Effector memory CD8-positive, alpha-beta T cell (primary cell): ENCODE measurements around the gene SLC1A2.
"Not testable (repeated sequence)": the region's sequence is repeated elsewhere in the genome, so short reads cannot be mapped to it uniquely, and the experiment has no call there.

Experiments used
- ATAC-seq: fragments of 150-1000 bp; cut with Tn5 transposase; replicated peaks from 2 replicates; pipeline ENCODE4 v1.10.0; 2021; ENCODE audit warnings: mild to moderate bottlenecking, moderate library complexity
- DNase-seq, 3 experiments: peaks; one replicate each; pipeline ENCODE4 v3.0.0; 2021
- H3K27ac Mint-ChIP-seq, 2 donors: one replicate each; pipeline ENCODE4 v1.8.0; 2022; ENCODE audit warnings: mild to moderate bottlenecking in 2 of 2, mixed read lengths in 2 of 2, moderate library complexity in 2 of 2
- H3K27me3 Mint-ChIP-seq, 2 donors: one replicate each; pipeline ENCODE4 v1.8.0; 2022; ENCODE audit warnings: mixed read lengths in 2 of 2
- H3K36me3 Mint-ChIP-seq: one replicate; pipeline ENCODE4 v1.8.0; 2022; ENCODE audit warnings: mild to moderate bottlenecking, moderate library complexity, mixed read lengths; ENCODE audit not compliant: insufficient read depth
- H3K4me1 Mint-ChIP-seq, 2 donors: one replicate each; pipeline ENCODE4 v1.8.0; 2022; ENCODE audit warnings: low read depth in 2 of 2, mixed read lengths in 2 of 2
- H3K4me3 Mint-ChIP-seq, 2 donors: one replicate each; pipeline ENCODE4 v1.8.0; 2022; ENCODE audit warnings: mild to moderate bottlenecking in 2 of 2, mixed read lengths in 2 of 2, moderate library complexity in 2 of 2
- H3K9me3 Mint-ChIP-seq, 2 donors: one replicate each; pipeline ENCODE4 v1.8.0; 2022; ENCODE audit warnings: mixed read lengths in 2 of 2

The SLC1A2 gene

DNA sequence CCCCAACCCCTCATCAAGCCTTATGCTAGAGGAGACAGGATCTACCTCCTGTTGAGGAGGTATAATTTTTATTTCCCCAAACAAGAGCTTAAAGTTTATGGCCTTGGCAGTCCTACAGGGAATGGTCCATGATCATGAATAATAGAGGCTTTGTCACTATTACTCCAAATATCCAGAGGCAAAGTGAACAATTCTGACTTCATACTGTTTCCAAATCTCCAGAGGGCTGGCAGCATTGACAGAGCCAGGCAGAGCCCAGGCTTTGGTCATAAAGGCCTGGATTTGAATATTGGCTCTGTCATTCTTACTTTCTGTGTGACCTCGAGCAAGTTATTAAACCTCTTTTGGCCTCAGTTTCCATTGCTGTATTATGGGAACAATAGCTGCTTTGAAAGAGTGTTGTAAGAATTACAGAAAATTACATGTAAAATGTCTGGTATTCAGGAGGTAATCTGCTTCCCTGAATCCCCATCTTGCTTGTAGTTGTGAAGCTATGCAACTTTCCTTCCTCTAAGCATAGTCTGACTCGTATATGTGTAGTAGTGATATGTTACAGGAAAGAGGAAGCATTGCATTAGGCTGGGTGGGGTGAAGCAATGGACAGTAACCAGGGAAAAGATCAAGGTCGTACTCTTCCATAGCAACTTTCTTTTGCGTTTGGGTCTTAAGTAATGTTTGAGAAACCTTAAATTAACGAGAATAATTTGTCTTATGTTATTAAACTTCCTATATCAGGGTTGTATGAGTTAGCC, 191.6 kb downstream of the SLC1A2 start:
- Mint-ChIP-seq H3K27ac (peak overlapping the region in 1 of 2 donors; percentile 86), H3K27me3 (no peaks in the 10 kb centered on the region), H3K36me3 (peaks cover 87% of the 10 kb centered on the region), H3K4me1 (peaks cover 6 to 15% of the 10 kb centered on the region in 2 donors), H3K9me3 (peaks cover 2 to 6% of the 10 kb centered on the region in 2 donors), H3K4me3 (no peak overlapping the region)
- ATAC-seq, result no peak
- DNase-seq, result no peak

- not testable (repeated sequence) for H3K27me3 Mint-ChIP-seq, ATAC-seq, DNase-seq, H3K9me3 Mint-ChIP-seq, H3K4me3 Mint-ChIP-seq
- peak overlapping the region; percentile 39 to 86 for H3K27ac Mint-ChIP-seq
- H3K36me3 Mint-ChIP-seq, result peaks cover 93% of the 10 kb centered on the region
- H3K4me1 Mint-ChIP-seq, result peaks cover 6 to 14% of the 10 kb centered on the region in 2 donors
Observed at GRCh38 chr11:35226756-35227155, 192.6 kb downstream of the SLC1A2 start.

DNA sequence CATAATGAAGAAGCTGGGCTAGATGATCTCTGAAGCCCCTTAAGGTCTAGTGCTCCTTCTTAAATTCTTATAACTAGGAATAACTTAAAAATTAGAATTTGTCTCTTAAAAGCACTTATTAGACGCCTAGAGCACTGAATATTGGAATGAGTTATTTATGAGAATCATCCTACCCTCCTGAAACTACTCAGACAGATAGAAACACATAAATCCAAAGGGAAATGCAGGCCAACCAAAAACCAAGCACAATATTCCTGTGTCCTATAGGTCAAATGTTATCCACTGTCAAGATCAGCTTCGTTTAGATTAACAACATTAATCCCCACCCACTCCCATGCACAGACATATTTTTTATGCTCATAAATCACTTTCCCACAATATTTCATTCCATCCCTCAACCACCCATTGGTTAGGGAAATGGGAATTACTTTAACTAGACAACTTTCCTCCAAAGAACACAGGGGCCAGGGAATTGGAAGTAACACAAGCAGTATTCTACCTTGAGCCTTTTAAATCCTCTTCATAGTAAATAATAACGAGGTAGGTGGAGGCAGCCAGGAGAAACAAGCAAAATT, 193.3 kb downstream of the SLC1A2 start:
- DNase-seq, result no peak
- H3K27ac Mint-ChIP-seq, result peak overlapping the region; percentile 39 to 74
- no peak for ATAC-seq
- no peak overlapping the region for H3K4me3 Mint-ChIP-seq
- H3K4me1 Mint-ChIP-seq, result peaks cover 7 to 14% of the 10 kb centered on the region in 2 donors
- no peaks in the 10 kb centered on the region for H3K27me3 Mint-ChIP-seq
- H3K9me3 Mint-ChIP-seq, result no peaks in the 10 kb centered on the region
- peaks cover 96% of the 10 kb centered on the region for H3K36me3 Mint-ChIP-seq

DNA sequence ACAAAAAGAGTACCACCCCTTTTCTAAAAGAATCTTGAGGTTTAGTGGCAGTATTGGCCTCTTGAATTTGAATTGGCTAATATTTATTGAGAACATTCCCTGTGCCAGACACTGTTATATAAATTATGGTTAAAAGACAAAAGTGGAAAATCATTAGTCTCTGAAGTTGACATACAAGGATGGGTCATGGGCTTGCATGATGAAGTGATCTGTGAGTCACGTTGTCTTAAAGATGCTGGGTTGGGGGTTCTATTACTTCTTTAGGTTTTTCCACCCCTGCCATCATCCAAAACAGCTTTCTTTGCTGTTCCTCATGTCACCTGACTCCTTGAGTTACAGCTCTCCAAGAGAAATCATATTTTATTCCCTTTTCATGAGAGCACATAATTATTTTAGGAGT, 195.4 kb downstream of the SLC1A2 start:
- DNase-seq (no peak), ATAC-seq (no peak)
- no peaks in the 10 kb centered on the region for H3K9me3 Mint-ChIP-seq
- H3K27ac Mint-ChIP-seq, result peak overlapping the region; percentile 19 to 75
- H3K27me3 Mint-ChIP-seq, result no peaks in the 10 kb centered on the region
- no peak overlapping the region for H3K4me3 Mint-ChIP-seq
- H3K36me3 Mint-ChIP-seq, result peaks cover 96% of the 10 kb centered on the region
- H3K4me1 Mint-ChIP-seq, result peaks cover 6 to 7% of the 10 kb centered on the region in 2 donors

DNA sequence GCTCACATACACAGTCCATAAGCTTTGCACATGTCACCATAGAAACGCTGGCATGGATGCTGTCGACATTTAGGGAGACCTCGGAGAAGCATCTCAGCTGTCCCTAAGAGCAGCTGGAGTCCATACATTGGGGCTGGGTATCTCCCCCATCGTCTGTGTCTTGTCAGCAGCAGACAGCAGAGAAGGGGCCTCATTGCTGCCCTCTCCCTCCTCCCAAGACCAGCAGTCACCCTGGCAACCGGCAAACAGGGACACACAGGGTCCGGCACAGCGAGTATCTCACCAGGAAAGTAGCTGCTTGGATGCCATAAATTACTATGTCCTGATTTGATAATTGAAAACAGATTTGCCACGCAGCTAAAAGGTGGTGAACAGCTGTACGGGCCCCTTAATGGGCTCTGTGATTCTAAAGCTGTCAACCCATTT, 196.0 kb downstream of the SLC1A2 start:
- peak overlapping the region; percentile 19 to 75 for H3K27ac Mint-ChIP-seq
- H3K9me3 Mint-ChIP-seq, result no peaks in the 10 kb centered on the region
- no peak overlapping the region for H3K4me3 Mint-ChIP-seq
- peaks cover 6 to 7% of the 10 kb centered on the region in 2 donors for H3K4me1 Mint-ChIP-seq
- DNase-seq (no peak), ATAC-seq (no peak)
- peaks cover 98% of the 10 kb centered on the region for H3K36me3 Mint-ChIP-seq
- no peaks in the 10 kb centered on the region for H3K27me3 Mint-ChIP-seq

DNA sequence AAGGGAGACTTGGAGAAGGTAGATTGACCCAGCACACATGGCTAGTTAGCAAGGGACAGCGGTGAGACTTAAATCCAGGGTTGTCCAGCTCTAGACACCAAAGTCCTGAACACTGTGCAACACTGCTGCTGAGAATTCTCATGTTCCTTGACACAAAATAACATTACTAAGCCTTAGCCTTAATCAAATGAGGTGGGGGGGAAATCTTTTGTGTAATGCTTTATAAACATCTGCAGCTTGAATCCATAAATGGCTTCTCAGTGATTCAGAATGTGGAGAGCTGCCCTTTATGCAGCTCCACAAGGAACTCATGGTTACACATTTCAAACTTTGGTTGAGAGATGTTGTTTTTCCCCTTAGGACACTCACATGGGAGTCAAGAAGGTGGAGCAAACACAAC, 200.4 kb downstream of the SLC1A2 start:
- Mint-ChIP-seq H3K4me1 (peaks cover 26 to 38% of the 10 kb centered on the region in 2 donors), H3K27me3 (no peaks in the 10 kb centered on the region), H3K27ac (peak overlapping the region; percentile 49 to 78), H3K36me3 (peaks cover 96% of the 10 kb centered on the region), H3K9me3 (no peaks in the 10 kb centered on the region), H3K4me3 (no peak overlapping the region)
- no peak for ATAC-seq
- DNase-seq, result no peak

DNA sequence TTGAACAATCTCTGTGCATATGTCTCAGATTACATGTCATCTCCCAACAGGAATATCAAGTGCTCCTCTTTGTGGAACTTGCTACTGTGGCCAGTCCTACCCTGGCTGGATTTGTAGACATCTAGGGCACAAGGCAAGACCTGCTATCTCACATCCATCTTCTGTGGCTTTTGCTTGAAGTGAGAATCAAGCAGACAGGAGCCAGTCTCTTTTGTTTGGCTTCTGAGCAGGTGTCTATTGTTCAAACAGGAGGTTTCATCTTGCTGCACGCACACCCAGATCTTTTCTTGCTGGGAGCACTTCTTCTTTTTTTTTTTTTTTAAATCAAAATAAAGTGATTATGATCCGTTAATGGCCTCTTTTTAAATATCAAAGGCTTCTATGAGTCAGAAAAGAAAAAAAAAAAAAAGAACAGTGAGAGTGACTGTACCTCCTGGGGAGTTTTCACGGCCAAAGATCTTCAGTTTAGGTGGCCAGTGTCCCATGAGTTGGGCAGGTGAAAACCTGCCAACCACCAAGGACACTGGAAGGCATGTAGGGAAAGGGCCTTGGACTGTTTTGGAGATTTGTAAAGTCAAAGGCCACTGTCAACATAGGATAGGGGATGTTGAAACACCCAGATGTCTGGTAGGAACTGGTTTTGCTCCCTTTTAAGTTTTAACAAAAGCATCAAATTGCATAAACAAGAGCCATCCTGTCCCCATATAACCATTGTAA, 202.2 kb downstream of the SLC1A2 start:
- Mint-ChIP-seq H3K4me3 (peak overlapping the region in 1 of 2 donors; percentile 1), H3K9me3 (no peaks in the 10 kb centered on the region), H3K27me3 (no peaks in the 10 kb centered on the region), H3K4me1 (peaks cover 34 to 52% of the 10 kb centered on the region in 2 donors), H3K36me3 (peaks cover 96% of the 10 kb centered on the region), H3K27ac (peak overlapping the region; percentile 83 to 91)
- ATAC-seq (peak; percentile 73), DNase-seq (peak in 2 of 3 experiments; percentile 13 to 15)

DNA sequence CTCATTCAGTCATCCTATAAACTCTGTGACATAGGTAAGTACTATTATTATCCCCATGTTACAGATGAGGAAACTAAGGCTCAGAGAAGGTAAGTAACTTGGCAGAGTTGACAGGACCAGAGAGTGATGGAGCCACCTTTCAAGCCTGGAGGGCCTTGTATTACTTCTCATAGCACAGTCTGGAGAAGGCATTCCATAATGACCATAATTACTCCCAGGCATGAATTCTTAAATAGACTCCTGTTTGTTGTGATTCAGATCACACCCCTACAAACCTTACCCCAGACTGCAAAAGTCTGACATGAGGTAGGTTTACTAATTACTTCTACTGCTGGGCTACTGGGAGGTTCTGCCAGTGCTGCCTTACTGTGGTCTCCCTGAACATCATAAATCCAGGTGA, 203.4 kb downstream of the SLC1A2 start:
- ATAC-seq (no peak), DNase-seq (no peak)
- Mint-ChIP-seq H3K36me3 (peaks cover 96% of the 10 kb centered on the region), H3K9me3 (no peaks in the 10 kb centered on the region), H3K4me3 (peak overlapping the region in 1 of 2 donors; percentile 20), H3K27me3 (no peaks in the 10 kb centered on the region), H3K27ac (peak overlapping the region; percentile 83 to 91), H3K4me1 (peaks cover 35 to 62% of the 10 kb centered on the region in 2 donors)

GRCh38 chr11:35214792-35215193, 204.6 kb downstream of the SLC1A2 start:
- Mint-ChIP-seq H3K4me1 (peaks cover 32 to 63% of the 10 kb centered on the region in 2 donors), H3K27ac (peak overlapping the region; percentile 83 to 91), H3K36me3 (peaks cover 94% of the 10 kb centered on the region), H3K4me3 (peak overlapping the region in 1 of 2 donors; percentile 20), H3K27me3 (no peaks in the 10 kb centered on the region), H3K9me3 (no peaks in the 10 kb centered on the region)
- no peak for DNase-seq
- peak; percentile 38 for ATAC-seq

DNA sequence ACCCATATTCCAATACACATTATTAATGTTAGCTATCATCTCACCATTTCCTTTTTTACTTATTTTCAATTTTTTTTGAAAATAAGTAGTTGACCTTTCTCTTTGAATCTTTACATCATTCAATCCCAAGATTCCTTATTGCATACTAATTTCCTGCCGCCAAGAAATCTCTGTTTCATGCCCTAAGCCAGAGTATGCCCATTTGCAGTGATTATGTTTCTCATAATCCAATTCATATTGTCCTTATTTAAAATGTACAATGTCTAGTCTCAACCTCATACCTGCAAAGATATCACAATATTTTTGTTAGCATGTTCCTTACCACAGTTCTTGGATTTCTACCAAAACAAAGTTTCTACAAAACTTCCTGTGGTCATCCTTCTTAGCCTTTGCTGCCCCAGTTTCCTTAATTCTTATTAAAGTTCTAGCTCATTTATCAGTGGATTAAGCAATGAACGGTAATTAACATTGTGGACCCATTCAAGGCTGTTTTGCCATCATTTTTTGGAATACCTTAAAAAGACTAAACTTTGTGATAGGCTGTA, 205.1 kb downstream of the SLC1A2 start:
- Mint-ChIP-seq H3K36me3 (peaks cover 89% of the 10 kb centered on the region), H3K4me1 (peaks cover 32 to 63% of the 10 kb centered on the region in 2 donors), H3K9me3 (no peaks in the 10 kb centered on the region), H3K27me3 (no peaks in the 10 kb centered on the region), H3K27ac (peak overlapping the region; percentile 83 to 91), H3K4me3 (peak overlapping the region in 1 of 2 donors; percentile 30)
- ATAC-seq (no peak), DNase-seq (no peak)

- peaks cover 81% of the 10 kb centered on the region for H3K36me3 Mint-ChIP-seq
- peaks cover 37 to 71% of the 10 kb centered on the region in 2 donors for H3K4me1 Mint-ChIP-seq
- H3K27ac Mint-ChIP-seq, result peak overlapping the region in 1 of 2 donors; percentile 50
- no peak for ATAC-seq
- H3K4me3 Mint-ChIP-seq, result no peak overlapping the region
- DNase-seq, result no peak
- no peaks in the 10 kb centered on the region for H3K9me3 Mint-ChIP-seq
- H3K27me3 Mint-ChIP-seq, result no peaks in the 10 kb centered on the region
Observed at GRCh38 chr11:35211952-35212351, 207.4 kb downstream of the SLC1A2 start.

GRCh38 chr11:35210876-35211546, 208.3 kb downstream of the SLC1A2 start:
- H3K4me1 Mint-ChIP-seq, result peaks cover 33 to 69% of the 10 kb centered on the region in 2 donors
- ATAC-seq (no peak), DNase-seq (no peak)
- no peaks in the 10 kb centered on the region for H3K27me3 Mint-ChIP-seq
- H3K27ac Mint-ChIP-seq, result peak overlapping the region; percentile 50 to 54
- H3K4me3 Mint-ChIP-seq, result no peak overlapping the region
- no peaks in the 10 kb centered on the region for H3K9me3 Mint-ChIP-seq
- peaks cover 82% of the 10 kb centered on the region for H3K36me3 Mint-ChIP-seq

GRCh38 chr11:35208795-35209194, 210.6 kb downstream of the SLC1A2 start:
- H3K27ac Mint-ChIP-seq, result peak overlapping the region in 1 of 2 donors; percentile 50
- no peaks in the 10 kb centered on the region for H3K9me3 Mint-ChIP-seq
- no peak for DNase-seq
- peaks cover 21 to 57% of the 10 kb centered on the region in 2 donors for H3K4me1 Mint-ChIP-seq
- no peaks in the 10 kb centered on the region for H3K27me3 Mint-ChIP-seq
- H3K4me3 Mint-ChIP-seq, result no peak overlapping the region
- H3K36me3 Mint-ChIP-seq, result peaks cover 83% of the 10 kb centered on the region
- ATAC-seq, result no peak
